HG03442 (cell line): ENCODE measurements around the gene LIMD2.

Experiments used
- ATAC-seq: cut with Tn5 transposase; IDR thresholded peaks from one replicate; pipeline ENCODE4 v1.9.1; 2021; ENCODE audit warnings: mild to moderate bottlenecking, moderate library complexity; ENCODE audit not compliant: unreplicated experiment

LIMD2 gene

GRCh38 chr17:63685041-63685440 lies 14.9 kb downstream of the LIMD2 start:
- no peak for ATAC-seq

GRCh38 chr17:63682981-63683380 lies 16.9 kb downstream of the LIMD2 start:
- no peak for ATAC-seq

- ATAC-seq, result no peak
These were observed 17.5 kb downstream of the LIMD2 start for GRCh38 chr17:63682441-63682840.

- no peak for ATAC-seq
These were observed 18.4 kb downstream of the LIMD2 start for GRCh38 chr17:63681530-63681929.

- ATAC-seq, result no peak
These were observed 19.2 kb downstream of the LIMD2 start for GRCh38 chr17:63680700-63681099.

- no peak for ATAC-seq
These were observed 20.7 kb downstream of the LIMD2 start for GRCh38 chr17:63679214-63679613.

GRCh38 chr17:63676584-63676983 lies 23.3 kb downstream of the LIMD2 start:
- ATAC-seq, result no peak

GRCh38 chr17:63675607-63676546 lies 24.0 kb downstream of the LIMD2 start:
- ATAC-seq, result no peak

- ATAC-seq, result no peak
These were observed 24.7 kb downstream of the LIMD2 start for GRCh38 chr17:63675231-63675606.

GRCh38 chr17:63672856-63673255 lies 27.1 kb downstream of the LIMD2 start:
- no peak for ATAC-seq

- no peak for ATAC-seq
These were observed 34.3 kb downstream of the LIMD2 start for GRCh38 chr17:63665527-63666214.

GRCh38 chr17:63659850-63660249 lies 40.1 kb downstream of the LIMD2 start:
- ATAC-seq, result no peak

GRCh38 chr17:63658366-63658765 lies 41.6 kb downstream of the LIMD2 start:
- no peak for ATAC-seq

GRCh38 chr17:63657786-63658185 lies 42.1 kb downstream of the LIMD2 start:
- no peak for ATAC-seq

- no peak for ATAC-seq
These were observed 46.9 kb downstream of the LIMD2 start for GRCh38 chr17:63653050-63653449.

- ATAC-seq, result no peak
These were observed 47.8 kb downstream of the LIMD2 start for GRCh38 chr17:63652106-63652505.

GRCh38 chr17:63649813-63650212 lies 50.1 kb downstream of the LIMD2 start:
- no peak for ATAC-seq

- ATAC-seq, result no peak
These were observed 52.0 kb downstream of the LIMD2 start for GRCh38 chr17:63647936-63648335.

- no peak for ATAC-seq
These were observed 52.7 kb downstream of the LIMD2 start for GRCh38 chr17:63647065-63647725.

- peak; percentile 87 for ATAC-seq
These were observed 53.5 kb downstream of the LIMD2 start for GRCh38 chr17:63646488-63646806.
